GM12878 (cell line): ENCODE results near the gene PARK7. TPM values are rescaled to one million over a fixed set of nuclear protein-coding genes. Genes with fewer than 3 reads are reported as not detected.

Source experiments
- ATAC-seq: fragments of 200-7000 bp; cut with Tn5 transposase; 3 replicates; pipeline ENCODE4 v1.9.1; 2020; ENCODE audit warnings: mild to moderate bottlenecking, moderate library complexity
- BruUV-seq: library from RNA; stranded (reverse); fragments of 400-500 nt; replicated peaks from 2 replicates; lab custom pipeline; 2021; lab: Mats Ljungman, UMichigan
- CTCF ChIA-PET: fragments of 300-600 bp; sonication (Branson Sonifier 250); formaldehyde crosslinking; extraction: SDS; loops from one replicate; lab custom pipeline; 2021; ENCODE audit warnings: inconsistent platforms; lab: Yijun Ruan, JAX
- POLR2A ChIA-PET: fragments of 350-600 bp; formaldehyde crosslinking; extraction: SDS; loops from one replicate; lab custom pipeline; 2021; ENCODE audit warnings: inconsistent platforms; lab: Charles Lee
- RAD21 ChIA-PET: fragments of 300-600 bp; sonication (Branson Sonifier 250); formaldehyde crosslinking; loops from one replicate; lab custom pipeline; 2023; ENCODE audit warnings: antibody characterized with exemption; ENCODE audit not compliant: unreplicated experiment; lab: Charles Lee
- SMC1A ChIA-PET: fragments of 300-600 bp; sonication (Branson Sonifier 250); formaldehyde crosslinking; loops from one replicate; lab custom pipeline; 2023; ENCODE audit not compliant: unreplicated experiment, uncharacterized antibody; lab: Charles Lee
- DNase-seq: peaks from one replicate; pipeline ENCODE4 v3.0.0-alpha.2; 2011; ENCODE audit warnings: low read depth, low spot score
- FAIRE-seq: peaks from 3 replicates; lab custom pipeline; 2011; peaks lifted over from hg19 to GRCh38; lab: Jason Lieb, UNC
- H2AFZ ChIP-seq: 2 replicates; pipeline ENCODE4 v1.6.0; 2011; ENCODE audit warnings: low read depth, low read length, control low read depth; ENCODE audit not compliant: control insufficient read depth
- H3K27ac ChIP-seq: 2 replicates; pipeline ENCODE4 v1.5.1; 2011; ENCODE audit warnings: control low read depth; ENCODE audit not compliant: control insufficient read depth, insufficient read depth
- H3K27me3 ChIP-seq, 2 experiments: replicated peaks in 1 of 2; 2 replicates each; pipeline versions ENCODE4 v1.6.0 to v1.6.1; 2011; ENCODE audit warnings: low read length in 1 of 2; ENCODE audit not compliant: control insufficient read depth in 2 of 2, insufficient read depth in 2 of 2
- H3K36me3 ChIP-seq, 2 experiments: 2 replicates each; pipeline ENCODE4 v1.5.1; 2011; ENCODE audit warnings: low read length in 1 of 2; ENCODE audit not compliant: control insufficient read depth in 2 of 2, insufficient read depth in 2 of 2
- H3K4me1 ChIP-seq: 2 replicates; pipeline ENCODE4 v1.6.1; 2011; ENCODE audit warnings: mild to moderate bottlenecking, low read length, moderate library complexity, mixed read lengths; ENCODE audit not compliant: control insufficient read depth, insufficient read depth
- H3K4me2 ChIP-seq: 2 replicates; pipeline ENCODE4 v1.6.0; 2011; ENCODE audit warnings: control low read depth; ENCODE audit not compliant: control insufficient read depth, insufficient read depth
- H3K4me3 ChIP-seq: fragments of 200-600 bp; sonication (generic); 2 replicates; pipeline ENCODE4 v1.5.1; 2016
- H3K79me2 ChIP-seq: 2 replicates; pipeline ENCODE4 v1.6.0; 2011; ENCODE audit warnings: low read length; ENCODE audit not compliant: control insufficient read depth, insufficient read depth
- H3K9ac ChIP-seq: 2 replicates; pipeline ENCODE4 v1.8.0; 2011; ENCODE audit warnings: low read length, control low read depth, mixed read lengths; ENCODE audit not compliant: control insufficient read depth, insufficient read depth
- H3K9me3 ChIP-seq: replicated peaks from 3 replicates; pipeline ENCODE4 v1.5.1; 2011; ENCODE audit warnings: mild to moderate bottlenecking, low read length; ENCODE audit not compliant: control insufficient read depth, insufficient read depth
- H4K20me1 ChIP-seq: 2 replicates; pipeline ENCODE4 v1.6.0; 2011; ENCODE audit not compliant: control insufficient read depth, insufficient read depth
- BHLHE40 ChIP-seq, 2 experiments: fragments of 450-650 bp in 1 of 2; IDR thresholded peaks; 2 replicates each; pipeline ENCODE4 v1.6.1; 2011 to 2017; ENCODE audit warnings: low read depth in 2 of 2, borderline replicate concordance in 1 of 2, improper control_type of control experiment in 1 of 2, low read length in 1 of 2, mild to moderate bottlenecking in 1 of 2
- E2F8 ChIP-seq: fragments of 450-650 bp; IDR thresholded peaks from 2 replicates; pipeline ENCODE4 v1.6.1; 2018; ENCODE audit warnings: mild to moderate bottlenecking, low read depth, moderate library complexity; ENCODE audit not compliant: partially characterized antibody
- NFIC ChIP-seq: IDR thresholded peaks from 2 replicates; pipeline ENCODE4 v1.6.1; 2012; ENCODE audit warnings: low read depth, mild to moderate bottlenecking, inconsistent platforms, low read length, moderate library complexity
- NFXL1 ChIP-seq: fragments of 450-650 bp; IDR thresholded peaks from 2 replicates; pipeline ENCODE4 v1.6.1; 2017; ENCODE audit warnings: antibody characterized with exemption, mild to moderate bottlenecking, borderline replicate concordance
- WGBS: methylation state at CpG from one replicate; pipeline ENCODE4 v1.1.6; 2016; ENCODE audit warnings: low lambda C conversion rate; ENCODE audit not compliant: insufficient replicate concordance, insufficient coverage; ENCODE audit errors: missing lambda C conversion rate; 5-methylcytosine and 5-hydroxymethylcytosine counted together
- in situ Hi-C: fragments of 300-500 bp; cut with MboI; formaldehyde crosslinking; loops from 9 replicates; pipeline ENCODE4 v1.14.3; 2018; ENCODE audit warnings: mixed read lengths
- intact Hi-C: fragments of 100-400 bp; cut with micrococcal nuclease; formaldehyde crosslinking; loops from one replicate; pipeline ENCODE4 v1.14.2; 2022; ENCODE audit not compliant: unreplicated experiment
- polyA plus RNA-seq, 11 experiments: library from polyadenylated mRNA; depleted of rRNA in 4 of 11; unstranded in 6 of 11; stranded (reverse) in 5 of 11; fragments of >200 nt; fragmentation: Nextera tagmentation in 4 of 11; fragmentation: Illumina TruSeq in 1 of 11; extraction: Ambion mirVana in 4 of 11; extraction: Trizol in 1 of 11; gene quantifications; 1 replicate in 1 of 11; 2 replicates in 10 of 11; pipeline versions ENCODE4 v1.2.1 to v1.2.3, GENCODE V29; 2011 to 2016; ENCODE audit warnings: inconsistent platforms in 2 of 11, missing spikeins in 2 of 11, low read depth in 1 of 11
- total RNA-seq, 4 experiments: library from RNA; depleted of rRNA in 3 of 4; stranded (reverse); fragments of >200 nt in 3 of 4; fragmentation: Illumina TruSeq in 1 of 4; extraction: Trizol in 1 of 4; gene quantifications; 2 replicates each; pipeline versions ENCODE4 v1.2.1 to v1.2.3, GENCODE V29; 2013 to 2021

Gene PARK7
- total and polyA plus RNA-seq, 10 of the 15 experiments (the other 5 are each of a cell fraction or from before 2014, with no cell fraction given), result 267 to 1,056 (median 495) TPM

- Histone ChIP-seq H3K9me3 (no peaks in the 10 kb centered on the region), H4K20me1 (no peaks in the 10 kb centered on the region; the same call in 1 of the 2 replicates), H2AFZ (peak overlapping the region; percentile 89), H3K9ac (peak overlapping the region; percentile 93), H3K4me1 (peaks cover 6% of the 10 kb centered on the region; the same call in 1 of the 2 replicates), H3K27me3 (no peaks in the 10 kb centered on the region), H3K27ac (peak overlapping the region; percentile 91), H3K4me3 (peak overlapping the region; percentile 92), H3K4me2 (peak overlapping the region; percentile 87), H3K79me2 (peaks cover 44% of the 10 kb centered on the region), H3K36me3 (peaks cover 0 to 18% of the 10 kb centered on the region in 2 experiments; a peak in 3 of 4 replicates)
- ATAC-seq (no peak), FAIRE-seq (no peak), DNase-seq (no peak)
- in situ Hi-C loops (no loop called here), intact Hi-C loops (no loop called here)
- ChIA-PET POLR2A (interaction anchor here (0.9 to 1.5 kb wide), 3 partner anchors 14 to 21 kb away, joined by 3 to 5 read pairs (median 3); no protein-coding TSS in a partner anchor), CTCF (interaction anchor here (0.7 to 1.1 kb wide), 3 partner anchors 17 to 36 kb away, joined by 3 to 4 read pairs (median 4); partner anchors contain the start of gene TNFRSF9), RAD21 (interaction anchor here (0.6 to 1.4 kb wide), 2 partner anchors 19 to 206 kb away, joined by 3 to 4 read pairs; no protein-coding TSS in a partner anchor), SMC1A (interaction anchor here (2.5 kb wide), 1 partner anchor 16 kb away, joined by 5 read pairs; no protein-coding TSS in a partner anchor)
- 0% methylated on average over 3 of the region's 3 CpGs for WGBS
- BruUV-seq, result TSS peak; percentile 98
- TF ChIP-seq NFIC, result peak; percentile 44; the same call in 1 of the 2 replicates
- TF ChIP-seq E2F8, result no peak
- no peak for TF ChIP-seq NFXL1
- no peak for TF ChIP-seq BHLHE40 (IDR thresholded peaks at IDR 0.05; ENCODE audit: borderline replicate concordance in 1 of 2, low read depth in 2 of 2, low read length in 1 of 2)
Observed at GRCh38 chr1:7960867-7961215, 670 bp upstream of the PARK7 start.
